ENCODE data around the gene TENM4.

The TENM4 gene

DNA sequence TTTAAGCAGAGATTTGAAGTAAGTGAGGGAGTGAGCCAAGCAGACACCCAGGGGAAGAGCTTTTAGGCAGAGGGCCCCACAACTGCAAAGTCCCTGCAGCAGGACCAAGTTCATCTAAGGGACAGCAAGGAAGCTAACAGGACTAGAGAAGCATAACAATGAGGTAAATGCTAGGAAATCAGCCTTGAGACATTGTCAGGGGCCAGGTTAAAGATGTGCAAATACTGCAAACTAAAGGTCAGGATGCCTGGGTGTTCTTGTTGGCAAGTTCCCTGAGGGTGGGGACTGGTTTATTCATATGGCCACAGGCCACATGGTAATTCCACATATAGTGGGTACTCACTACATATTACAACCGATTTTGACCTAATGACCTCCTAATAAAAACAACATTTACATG lies 467.0 kb downstream of the TENM4 start:
- DNase-seq (ENCODE audit: low read depth in 2 of 2) = no peak

DNA sequence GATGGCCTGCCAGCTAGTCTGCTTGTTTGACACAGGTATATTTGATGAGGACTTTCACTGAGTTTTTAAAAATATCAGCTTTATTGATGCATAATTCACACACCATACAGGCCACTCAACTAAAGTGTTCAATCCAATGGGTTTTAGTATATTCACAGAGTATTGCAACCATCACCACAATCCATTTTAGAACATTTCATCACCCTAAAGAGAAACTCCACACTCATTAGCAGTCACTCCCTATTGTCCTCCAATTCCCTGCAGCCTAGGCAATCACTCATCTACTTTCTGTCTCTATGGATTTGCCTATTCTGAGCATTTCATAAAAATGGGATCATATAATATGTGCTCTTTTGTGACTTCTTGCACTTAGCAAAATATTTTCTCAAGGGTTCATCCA lies 468.2 kb downstream of the TENM4 start:
- no peak for DNase-seq (ENCODE audit: low read depth in 2 of 2)

DNA sequence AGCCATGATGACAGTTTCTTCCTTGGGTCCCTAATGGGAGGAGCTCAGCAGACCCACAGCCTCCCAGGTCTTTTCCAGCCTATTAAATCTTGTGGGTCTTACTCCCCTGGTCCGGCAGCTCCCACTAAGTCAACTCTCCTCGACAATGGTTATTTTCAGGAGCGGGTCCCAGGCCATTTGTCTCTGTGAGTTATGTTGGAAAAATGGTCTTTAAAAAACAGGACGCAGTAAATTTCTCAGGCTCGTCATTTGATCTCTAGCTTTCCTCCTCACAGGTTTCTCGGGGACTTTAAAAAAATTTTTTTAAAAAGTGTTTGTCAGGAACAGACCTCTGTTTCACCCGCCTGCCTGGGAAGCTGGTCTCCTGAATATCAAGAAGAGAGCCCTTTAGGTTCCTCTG lies 468.7 kb downstream of the TENM4 start:
- DNase-seq (ENCODE audit: low read depth in 2 of 2) = no peak

DNA sequence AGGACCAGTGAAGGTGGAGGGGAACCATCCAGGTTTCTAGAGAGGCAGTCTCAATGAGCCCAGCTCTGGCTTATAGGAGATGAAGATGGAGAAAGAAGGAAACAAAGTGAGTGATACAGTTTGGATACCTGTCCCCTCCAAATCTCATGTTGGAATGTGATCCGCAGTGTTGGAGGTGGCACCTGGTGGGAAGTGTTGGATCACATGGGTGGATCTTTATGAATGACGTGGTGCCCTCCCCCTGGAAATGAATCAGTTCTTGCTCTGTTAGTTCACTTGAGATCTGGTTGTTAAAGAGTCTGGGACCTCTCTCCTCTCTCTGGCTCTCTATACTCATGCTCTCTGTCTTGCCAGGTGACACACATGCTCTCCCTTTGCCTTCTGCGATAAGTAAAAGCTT lies 473.0 kb downstream of the TENM4 start:
- DNase-seq (ENCODE audit: low read depth in 2 of 2) = no peak

DNA sequence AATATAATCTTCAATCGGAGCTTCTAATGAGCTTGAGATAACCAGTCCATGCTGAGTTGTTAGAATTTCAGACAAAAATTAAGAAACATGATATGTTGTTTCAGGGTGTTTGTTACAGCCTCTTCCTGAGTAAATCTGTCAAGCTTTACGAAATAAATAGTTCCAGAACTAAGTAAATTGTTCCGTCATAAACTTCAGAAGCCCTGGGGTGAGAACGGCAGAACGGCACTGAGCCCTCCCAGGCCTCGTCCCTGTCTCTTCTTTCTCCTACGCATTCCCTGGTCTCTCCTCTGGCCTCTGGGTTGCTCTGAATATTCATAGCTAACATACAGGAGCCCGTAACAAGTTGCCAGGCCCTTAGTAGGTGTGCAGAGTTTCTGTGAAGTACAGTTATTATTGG lies 475.4 kb downstream of the TENM4 start:
- DNase-seq (ENCODE audit: low read depth in 2 of 2) = no peak

DNA sequence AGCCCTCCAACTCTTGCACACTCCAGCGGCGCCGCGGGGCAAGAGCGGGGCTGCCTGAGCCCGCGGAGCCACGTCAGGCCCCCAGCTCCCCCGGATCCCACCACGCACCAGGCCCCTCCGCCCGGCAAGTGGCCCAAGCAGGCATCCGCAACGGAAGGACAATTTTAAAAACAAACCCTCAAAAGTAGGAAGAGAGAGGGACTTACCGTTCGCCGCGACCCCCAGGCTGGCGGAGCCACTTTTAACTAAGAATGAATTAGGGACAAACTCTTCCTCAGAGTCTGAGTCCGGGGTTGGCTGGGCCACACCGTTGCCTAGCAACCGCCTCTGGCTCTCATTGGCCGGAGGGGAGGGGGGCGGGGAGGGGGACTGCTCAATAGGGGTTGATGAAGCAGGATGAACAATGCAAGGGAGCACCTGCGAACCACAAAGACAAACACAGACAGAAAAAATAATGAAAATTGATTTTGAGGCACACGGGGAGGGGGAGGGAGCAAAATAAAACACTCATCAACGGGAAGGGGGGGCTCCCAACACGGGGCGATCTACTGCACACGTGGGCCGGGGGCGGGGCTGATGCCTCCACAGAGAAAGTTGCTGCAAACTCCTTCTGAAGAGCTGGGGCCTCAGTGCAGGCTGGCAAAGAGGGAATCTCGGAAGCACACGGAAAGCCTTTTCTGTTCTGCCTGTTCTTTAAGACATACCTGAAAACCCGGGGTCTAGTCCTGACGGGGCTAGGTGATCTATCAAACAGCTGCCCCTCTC lies 478.7 kb downstream of the TENM4 start:
- DNase-seq (ENCODE audit: low read depth in 2 of 2) = no peak

DNA sequence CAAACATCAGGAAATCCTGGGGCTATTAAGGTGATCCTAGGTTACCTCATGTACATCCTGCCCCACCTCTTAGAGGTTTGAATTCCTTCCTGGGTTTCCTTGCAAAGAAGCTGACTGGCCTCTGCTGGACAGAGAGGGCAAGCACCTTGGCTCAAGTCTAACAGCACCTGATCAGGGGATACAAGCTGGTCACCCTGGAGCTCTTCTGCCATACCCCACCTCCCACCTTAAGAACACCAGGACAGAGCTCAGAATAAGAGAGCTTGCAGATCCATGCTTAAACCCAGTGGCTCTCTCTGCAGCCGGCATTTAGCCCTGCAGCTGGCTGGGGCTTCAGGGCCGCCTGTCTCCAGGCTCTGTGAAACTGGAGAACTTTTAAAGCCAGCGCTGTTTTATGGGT lies 479.6 kb downstream of the TENM4 start:
- DNase-seq (ENCODE audit: low read depth in 2 of 2) = no peak

DNA sequence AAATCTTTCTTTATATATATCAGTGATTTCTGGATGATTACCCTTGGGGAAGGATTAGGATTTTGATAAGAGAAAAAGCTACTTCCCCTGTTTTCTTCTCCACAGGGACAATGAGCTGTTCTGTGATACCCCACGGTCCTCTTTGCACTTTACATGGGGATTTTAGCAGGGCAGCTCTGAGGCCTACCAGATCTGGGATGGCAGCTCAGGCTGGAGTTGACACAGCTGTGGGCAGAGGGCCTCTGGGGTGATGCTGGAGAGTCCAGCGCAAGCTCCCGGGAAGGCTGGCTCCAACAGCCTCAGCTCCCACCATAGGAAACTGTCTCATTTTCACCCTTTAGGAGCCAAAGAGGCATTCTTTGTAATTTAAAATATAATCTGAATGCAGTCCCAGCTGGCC lies 482.4 kb downstream of the TENM4 start:
- no peak for DNase-seq (ENCODE audit: low read depth in 2 of 2)

DNA sequence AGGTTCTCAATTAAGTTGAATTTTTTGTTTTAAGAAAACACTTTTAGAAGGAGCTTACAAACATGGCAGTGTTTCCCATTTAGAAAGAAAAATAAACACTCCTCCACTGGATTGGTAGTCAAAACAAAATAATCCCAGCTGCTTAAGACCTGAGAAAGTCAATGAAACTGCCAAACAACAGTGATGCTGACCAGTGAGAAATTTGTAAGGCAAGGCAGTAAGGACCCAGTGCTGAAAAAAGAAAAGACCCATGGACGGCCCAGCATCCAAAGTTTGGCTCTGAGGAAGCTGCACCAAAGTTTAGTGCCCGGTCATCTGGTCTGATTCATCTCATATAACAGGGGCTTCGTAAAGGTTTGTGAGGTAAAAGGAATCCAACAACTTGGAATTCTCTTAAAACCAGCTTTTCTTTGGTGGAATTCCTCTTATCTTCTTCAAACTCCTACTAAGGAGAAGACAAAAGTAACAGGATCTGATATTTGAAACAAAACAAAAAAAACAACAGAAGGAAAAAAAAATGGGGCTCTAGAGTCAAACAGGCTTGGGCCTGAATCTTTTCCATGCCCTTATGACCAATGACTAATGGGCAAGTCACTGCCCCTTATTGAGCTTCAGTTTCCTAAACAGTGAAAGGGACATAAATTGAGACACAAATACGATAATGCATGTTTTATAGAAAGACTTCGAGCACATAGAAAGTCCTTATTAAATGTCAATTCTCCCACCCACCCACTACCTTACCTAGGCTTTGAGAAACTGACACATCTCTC lies 483.2 kb downstream of the TENM4 start:
- no peak for DNase-seq (ENCODE audit: low read depth in 2 of 2)

DNA sequence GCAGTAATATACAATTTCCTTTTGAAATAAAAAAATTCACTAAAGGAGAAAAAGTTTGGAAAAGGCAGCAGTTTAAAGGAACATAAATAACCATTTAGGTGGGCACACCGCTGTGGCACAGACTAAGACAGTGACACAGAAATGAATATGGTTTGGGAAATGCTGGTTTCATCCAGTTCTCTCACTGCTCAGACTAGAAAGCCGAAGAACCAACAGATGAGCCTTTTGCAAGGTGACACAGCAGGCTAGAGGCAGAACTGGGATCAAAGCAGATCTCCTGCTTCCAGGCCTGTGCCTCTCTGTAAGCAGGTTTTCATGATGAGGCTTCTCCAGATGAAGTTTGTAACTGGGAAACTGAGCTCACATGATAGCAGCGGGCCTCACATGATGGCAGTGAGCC lies 486.1 kb downstream of the TENM4 start:
- no peak for DNase-seq (ENCODE audit: low read depth in 2 of 2)

DNA sequence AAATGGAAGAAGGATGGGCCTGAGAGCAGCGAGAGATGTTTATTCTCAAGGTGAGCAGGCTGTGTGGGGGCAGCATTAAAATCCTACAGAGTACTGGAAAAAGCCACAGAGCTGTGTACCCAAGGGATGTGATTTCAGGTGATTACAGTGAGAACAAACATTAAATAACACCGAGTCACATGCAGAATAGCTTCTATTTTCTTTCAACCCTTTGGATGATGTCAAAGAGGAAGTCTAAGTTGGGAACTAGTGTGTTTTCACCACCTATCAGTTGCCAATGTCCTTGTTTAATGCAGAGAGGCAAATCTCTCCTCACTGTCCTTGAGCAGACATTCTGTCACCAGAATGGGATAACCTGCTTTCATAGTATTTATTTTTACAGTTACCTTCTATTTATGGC lies 486.6 kb downstream of the TENM4 start:
- no peak for DNase-seq (ENCODE audit: low read depth in 2 of 2)

DNA sequence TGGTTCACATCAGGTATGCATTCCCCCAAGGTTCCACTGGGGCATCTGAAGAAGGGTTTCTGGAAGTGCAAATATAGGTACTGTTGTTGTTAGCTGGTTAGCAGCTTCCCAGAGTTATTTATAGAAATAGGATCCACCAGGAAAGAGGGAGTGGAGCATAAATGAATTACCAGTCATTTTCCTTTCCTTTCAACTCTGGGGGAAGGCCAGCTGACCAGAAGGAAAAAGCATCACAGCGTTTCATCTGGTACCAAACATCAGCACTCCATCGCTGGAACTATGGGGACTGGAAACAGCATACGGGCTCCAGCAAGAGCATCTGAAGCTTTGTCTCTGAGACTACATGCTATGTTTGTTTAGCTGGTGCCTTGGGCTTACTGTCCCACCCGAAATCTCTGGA lies 487.9 kb downstream of the TENM4 start:
- DNase-seq (ENCODE audit: low read depth in 2 of 2) = no peak

DNA sequence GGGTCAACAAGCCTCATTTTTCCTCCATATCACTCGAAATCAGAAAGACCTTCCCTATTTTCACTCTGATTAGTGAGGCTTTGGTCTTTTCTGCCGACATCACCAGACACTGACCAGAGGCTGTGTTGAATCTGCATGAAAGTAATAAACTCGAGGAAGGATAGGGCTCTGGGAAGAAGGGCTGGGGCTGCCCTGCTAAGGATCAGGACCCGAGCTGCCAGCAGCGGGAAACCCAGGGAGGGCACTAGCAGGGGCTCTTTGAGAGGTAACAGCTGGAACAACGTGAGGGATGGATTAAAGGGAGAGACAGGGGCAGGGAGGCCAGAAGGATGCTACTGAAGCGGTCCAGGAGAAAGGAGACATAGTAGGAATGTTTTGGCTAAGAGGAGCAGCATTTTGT lies 488.7 kb downstream of the TENM4 start:
- DNase-seq (ENCODE audit: low read depth in 2 of 2) = no peak

DNA sequence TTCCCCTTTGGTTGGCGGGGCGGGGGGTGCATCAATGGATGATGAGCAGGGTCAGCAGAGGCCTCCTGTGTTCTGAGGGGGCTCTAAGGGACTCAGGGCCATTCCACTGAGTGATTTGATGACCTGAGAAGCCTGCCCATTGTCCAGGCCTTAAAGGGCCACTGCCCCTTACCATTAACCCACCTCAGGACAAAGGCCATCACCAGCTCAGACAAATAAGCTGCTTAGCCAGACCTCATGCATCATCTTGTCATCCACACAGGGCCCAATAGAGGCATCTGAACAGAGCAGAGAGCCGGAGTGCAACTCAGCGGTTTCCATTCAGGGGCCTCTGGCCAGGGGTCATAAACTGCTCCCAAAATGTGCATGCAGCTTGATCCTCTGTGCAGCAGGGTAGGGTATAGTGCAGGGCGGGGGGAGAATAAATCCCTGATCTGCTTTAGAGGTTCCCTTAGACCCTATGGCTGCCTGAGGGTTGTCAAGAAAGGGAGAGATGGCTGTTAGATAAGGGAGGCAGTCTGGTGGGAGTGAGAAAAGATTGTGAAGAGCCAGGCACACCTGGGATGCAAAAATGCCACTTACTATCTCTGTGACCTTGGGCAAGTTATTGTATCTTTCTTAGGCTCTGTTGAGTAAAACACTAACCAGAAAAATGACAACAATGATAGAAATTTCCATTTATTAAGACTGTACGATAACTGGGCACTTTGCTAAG lies 490.7 kb downstream of the TENM4 start:
- DNase-seq (ENCODE audit: low read depth in 2 of 2) = no peak

DNA sequence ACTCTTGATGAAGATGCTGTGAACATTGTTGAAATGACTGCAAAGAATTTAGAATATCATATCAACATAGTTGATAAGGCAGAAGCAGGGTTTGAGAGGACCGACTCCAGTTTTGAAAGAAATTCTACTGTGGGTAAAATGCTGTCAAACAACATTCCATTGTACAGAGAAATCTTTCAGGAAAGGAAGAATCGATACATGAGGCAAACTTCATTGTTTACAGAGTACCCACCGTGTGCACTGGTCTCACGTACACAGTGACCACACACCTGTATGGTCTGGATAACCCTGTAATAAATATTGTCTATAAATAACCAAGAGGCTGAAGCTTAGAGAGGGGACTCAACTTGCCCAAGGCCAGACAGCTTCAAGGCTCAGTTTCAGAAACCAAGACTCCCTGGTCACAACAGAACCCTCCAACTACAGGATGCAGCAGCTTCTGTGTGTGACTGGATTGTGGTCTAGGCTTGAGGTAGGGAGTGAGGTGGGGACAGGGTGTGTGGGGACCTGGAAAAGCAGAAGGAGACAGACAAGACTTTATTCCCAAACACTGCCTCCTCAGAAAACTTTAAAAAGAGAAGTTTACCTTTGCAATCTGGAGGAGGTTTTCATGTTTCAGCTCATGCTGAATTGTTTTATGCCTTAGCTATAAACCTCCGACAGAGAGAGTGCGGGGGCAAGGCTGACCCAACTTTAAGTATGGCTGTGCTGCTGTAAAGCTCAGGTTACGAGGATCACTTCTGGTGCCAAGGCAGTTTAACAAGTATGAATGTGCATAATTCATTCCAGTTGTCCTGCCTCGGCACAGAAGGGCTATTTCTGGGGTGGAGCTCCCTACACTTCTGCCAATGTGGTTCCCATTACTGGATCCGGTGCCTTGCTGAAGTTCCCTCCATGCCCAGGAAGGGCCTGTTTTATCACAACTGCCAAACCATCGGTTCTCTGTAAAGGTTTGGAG lies 493.6 kb downstream of the TENM4 start:
- no peak for DNase-seq (ENCODE audit: low read depth in 2 of 2)

DNA sequence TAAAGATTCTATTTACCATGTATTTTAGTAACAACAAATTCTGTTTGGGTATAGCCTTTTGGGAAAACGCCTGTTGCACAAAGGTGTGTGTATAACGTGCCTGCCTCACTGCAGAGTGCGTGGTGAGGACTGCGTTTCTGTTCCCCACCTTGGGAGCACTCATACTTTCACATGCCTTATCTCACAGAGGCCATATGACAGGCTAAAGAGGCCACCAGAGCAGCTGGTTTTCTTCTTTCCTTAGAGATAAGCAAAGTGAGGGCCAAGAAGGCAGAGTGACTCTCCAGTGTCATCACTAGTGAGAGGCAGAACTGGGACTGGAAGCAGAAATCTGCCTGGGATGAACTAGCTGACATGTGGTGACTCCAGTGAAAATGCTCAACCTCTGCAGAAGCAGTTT lies 497.0 kb downstream of the TENM4 start:
- DNase-seq (ENCODE audit: low read depth in 2 of 2) = no peak

DNA sequence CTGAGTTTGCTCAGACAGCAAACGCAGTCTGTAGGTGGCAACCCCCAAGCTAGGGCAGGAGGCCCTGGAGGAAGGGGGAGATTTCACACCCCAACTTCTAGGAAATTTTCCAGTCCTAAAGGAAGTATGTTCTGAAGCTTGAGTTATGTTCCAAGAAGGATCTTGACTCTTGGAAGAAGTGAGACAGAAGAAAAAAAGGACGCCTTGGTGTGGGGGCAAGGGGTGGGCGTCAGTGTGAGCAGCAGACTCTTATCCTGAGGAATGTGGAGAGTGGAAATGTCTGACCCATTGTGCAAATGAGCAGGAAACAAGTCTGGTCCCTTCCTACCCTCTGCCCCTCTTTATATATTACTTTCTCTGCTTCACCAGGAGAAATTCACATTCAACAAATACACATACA lies 497.7 kb downstream of the TENM4 start:
- no peak for DNase-seq (ENCODE audit: low read depth in 2 of 2)

DNA sequence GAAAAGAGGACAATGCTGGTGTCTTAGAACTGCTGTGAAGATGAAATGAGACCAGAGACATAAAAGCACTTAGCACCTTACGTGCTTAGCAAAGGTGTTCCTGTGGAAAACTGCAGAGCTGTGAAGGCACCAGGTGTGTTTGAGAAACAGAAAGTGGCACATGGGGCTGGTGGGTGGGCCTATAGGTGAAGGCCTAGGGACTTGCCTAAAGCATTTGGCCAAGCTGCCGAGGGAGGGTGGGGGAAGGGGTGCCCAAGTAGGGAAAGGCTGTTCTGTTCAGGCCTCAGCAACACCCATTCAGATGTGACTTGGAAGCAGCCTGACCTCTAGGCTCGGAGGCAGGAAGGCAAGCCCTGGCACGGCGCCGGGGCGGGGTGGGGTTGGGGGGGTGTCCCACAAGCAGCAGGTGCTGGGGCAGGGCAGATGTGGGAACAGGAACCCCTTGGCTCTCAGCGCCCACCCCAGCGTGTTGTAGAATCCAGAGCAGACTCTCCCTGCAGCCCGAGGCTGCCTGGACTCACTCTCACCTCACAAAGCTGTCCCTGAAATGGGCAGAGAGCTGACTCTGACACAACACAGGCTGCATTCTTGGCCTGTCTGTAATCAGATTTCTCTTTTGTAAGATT lies 499.5 kb downstream of the TENM4 start:
- DNase-seq (ENCODE audit: low read depth in 2 of 2) = no peak

DNA sequence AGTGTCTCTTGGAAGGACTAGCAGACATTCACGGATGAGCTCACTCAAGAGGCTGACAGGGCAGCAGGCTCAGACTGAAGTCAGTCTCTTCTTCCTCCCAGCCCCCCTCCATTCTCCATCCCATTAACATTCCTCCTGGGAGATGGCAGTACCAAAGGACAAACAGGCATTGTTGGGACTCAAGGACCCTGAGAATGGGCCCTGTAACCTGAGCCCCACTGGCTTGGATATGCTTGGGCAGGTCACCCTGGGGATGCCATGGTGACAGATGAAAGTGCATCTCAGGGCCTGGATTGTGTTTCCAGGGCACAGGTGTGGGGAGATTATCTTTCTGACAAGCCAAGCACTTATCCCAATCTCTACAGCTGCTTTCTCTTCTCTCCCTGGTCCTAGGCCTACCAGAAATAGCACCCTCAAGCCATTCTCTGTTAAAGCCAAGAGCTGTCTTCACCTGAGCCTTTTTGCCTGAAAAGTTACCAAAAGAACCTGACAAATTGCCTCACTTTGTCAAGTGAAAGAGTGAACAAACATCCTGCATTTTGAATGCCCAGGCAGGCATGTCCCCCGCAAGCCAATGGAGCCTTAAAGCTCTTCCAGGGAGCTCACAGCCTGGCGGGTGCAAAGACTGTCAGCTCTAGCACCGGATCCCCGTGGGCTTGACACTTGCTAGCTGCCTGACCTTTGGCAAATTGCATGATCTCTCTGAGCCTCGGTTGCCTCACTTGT lies 500.2 kb downstream of the TENM4 start:
- no peak for DNase-seq (ENCODE audit: low read depth in 2 of 2)

DNA sequence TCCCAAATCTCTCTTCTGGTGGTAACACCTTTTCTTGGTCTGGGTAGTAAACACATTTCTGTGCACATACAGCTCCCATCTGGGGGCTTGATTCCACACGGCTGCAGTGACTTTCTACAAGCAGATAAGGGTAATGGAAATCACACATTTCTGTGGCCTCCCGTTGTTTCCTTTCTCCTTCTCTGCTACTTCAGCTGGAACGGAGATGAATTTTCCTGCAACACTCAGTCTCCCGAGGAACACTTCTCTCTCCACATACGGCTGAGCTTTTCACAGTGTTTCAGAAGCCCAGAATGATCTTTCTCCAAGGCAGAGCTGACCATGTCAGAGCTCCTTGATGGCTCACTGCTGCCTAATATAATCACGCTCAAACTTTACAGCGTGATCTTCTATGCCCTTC lies 501.9 kb downstream of the TENM4 start:
- DNase-seq (ENCODE audit: low read depth in 2 of 2) = no peak

DNA sequence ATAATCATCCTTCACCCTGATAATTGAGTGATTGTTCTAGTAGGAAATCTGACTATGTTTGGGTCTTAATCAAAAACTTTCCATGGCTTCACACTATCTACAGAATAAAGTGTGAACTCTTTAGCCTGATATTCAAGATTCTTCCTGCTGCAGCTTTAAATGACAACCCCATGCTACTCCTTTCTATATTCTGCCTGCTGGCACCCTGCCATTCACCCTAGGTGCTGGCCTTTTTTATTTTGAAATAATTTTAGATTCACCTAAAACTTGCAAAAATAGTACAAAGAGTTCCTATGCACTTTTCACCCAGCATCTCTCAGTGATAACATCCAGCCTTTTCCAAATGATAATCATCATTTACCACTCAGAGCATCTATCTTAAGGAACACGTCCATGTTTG lies 502.8 kb downstream of the TENM4 start:
- no peak for DNase-seq (ENCODE audit: low read depth in 2 of 2)

All from stimulated activated CD4-positive, alpha-beta T cell treated with anti-CD3 and anti-CD28 coated beads, Interleukin-12 subunit alpha, Interleukin-12 subunit beta, amount 100 ng/mL, for 24 hours (primary cell).